Upper lobe of right lung (tissue), 1 donor: Measurements from ENCODE around the gene NIPAL3. TPM values are rescaled to one million over a fixed set of nuclear protein-coding genes. Genes with fewer than 3 reads are reported as not detected.

Experiments used
- ATAC-seq: fragments of 200-7000 bp; cut with Tn5 transposase; one replicate; pipeline ENCODE4 v1.9.1; 2020; ENCODE audit warnings: mild to moderate bottlenecking, moderate library complexity
- DNase-seq: peaks from one replicate; pipeline ENCODE4 v3.0.0-alpha.2; 2020
- H3K27ac ChIP-seq: fragments of 200-600 bp; one replicate; pipeline ENCODE4 v1.8.0; 2022
- H3K27me3 ChIP-seq: fragments of 200-600 bp; one replicate; pipeline ENCODE4 v1.8.0; 2022; ENCODE audit warnings: mild to moderate bottlenecking
- H3K36me3 ChIP-seq: fragments of 200-600 bp; one replicate; pipeline ENCODE4 v1.8.0; 2022
- H3K4me1 ChIP-seq: fragments of 200-600 bp; one replicate; pipeline ENCODE4 v1.8.0; 2022
- H3K4me3 ChIP-seq: fragments of 200-600 bp; one replicate; pipeline ENCODE4 v1.8.0; 2022; ENCODE audit warnings: mild to moderate bottlenecking
- H3K9me3 ChIP-seq: fragments of 200-600 bp; one replicate; pipeline ENCODE4 v1.8.0; 2022
- CTCF ChIP-seq: fragments of 200-600 bp; IDR thresholded peaks from one replicate; pipeline ENCODE4 v1.8.0; 2022; ENCODE audit warnings: antibody characterized with exemption
- intact Hi-C: fragments of 100-400 bp; cut with DNase I; formaldehyde crosslinking; loops from one replicate; pipeline ENCODE4 v1.11.0; 2022
- total RNA-seq: library from RNA; stranded (reverse); fragmentation: NEBNext Ultra II Directional; extraction: Animal tissue kit (Norgen Biotek cat#: 25700); gene quantifications from one replicate; pipeline ENCODE4 v1.2.1, GENCODE V29; 2021
- donor health status: DM: no; HTN: yes; CAD: no; lungs with severe emphysema.

The NIPAL3 gene
- total RNA-seq, 1 donor from 2014 or later = 37.8 TPM

DNA sequence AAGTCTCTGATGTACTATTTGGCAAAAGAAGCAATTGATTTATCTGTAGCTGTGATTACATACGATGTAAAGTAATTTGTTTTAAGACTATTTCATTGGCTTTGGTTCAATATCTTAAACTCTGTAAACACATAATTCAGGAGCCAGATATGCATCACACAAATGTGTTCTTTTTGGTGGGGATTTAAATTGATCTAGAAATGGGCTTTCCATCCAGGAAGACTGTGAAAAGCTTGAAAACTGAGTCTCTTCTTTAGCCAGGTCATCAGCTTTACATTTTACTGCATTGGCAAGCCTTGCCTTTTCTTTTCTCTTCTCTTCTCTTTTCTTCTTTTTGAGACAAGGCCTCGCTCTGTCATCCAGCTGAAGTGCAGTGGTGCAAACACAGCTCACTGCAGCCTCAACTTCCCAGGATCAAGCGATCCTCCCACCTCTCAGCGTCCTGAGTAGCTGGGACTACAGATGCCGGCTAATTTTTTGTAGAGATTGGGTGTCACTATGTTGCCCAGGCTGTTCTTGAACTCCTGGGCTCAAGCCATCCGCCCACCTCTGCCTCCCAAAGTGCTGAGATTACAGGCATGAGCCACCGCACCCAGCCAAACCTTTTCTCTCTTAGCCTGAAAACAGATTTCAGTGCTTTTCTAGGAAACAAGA lies 88.4 kb downstream of the NIPAL3 start:
- H3K27me3 ChIP-seq = no peaks in the 10 kb centered on the region
- peaks cover 13% of the 10 kb centered on the region for H3K4me1 ChIP-seq
- no peaks in the 10 kb centered on the region for H3K36me3 ChIP-seq
- no peaks in the 10 kb centered on the region for H3K9me3 ChIP-seq
- ATAC-seq (no peak), DNase-seq (no peak)
- TF ChIP-seq CTCF = no peak
- H3K27ac ChIP-seq = peak overlapping the region; percentile 67
- H3K4me3 ChIP-seq = peak overlapping the region; percentile 76
- intact Hi-C loops = no loop called here

DNA sequence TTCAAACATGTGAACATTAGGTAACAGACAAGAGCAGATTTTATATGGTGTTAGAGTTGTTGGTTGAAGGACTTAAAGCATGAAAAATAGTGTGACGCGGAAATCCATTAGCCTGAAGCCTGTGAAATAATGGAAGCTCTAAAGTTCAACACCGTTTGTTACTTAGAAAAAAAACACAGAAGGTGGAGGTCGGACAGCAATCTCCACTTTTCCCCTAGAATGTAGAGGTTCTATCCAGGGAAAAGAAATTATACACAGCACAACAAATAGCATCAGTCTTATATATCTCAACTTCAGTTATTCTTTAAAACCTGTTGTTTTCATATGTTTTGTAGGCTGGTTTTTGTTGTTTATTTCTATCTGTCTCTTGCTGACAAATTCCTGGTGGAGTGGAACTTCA lies 89.0 kb downstream of the NIPAL3 start:
- no peaks in the 10 kb centered on the region for H3K9me3 ChIP-seq
- H3K27ac ChIP-seq = no peak overlapping the region
- H3K27me3 ChIP-seq = no peaks in the 10 kb centered on the region
- ATAC-seq (no peak), DNase-seq (no peak)
- no peak overlapping the region for H3K4me3 ChIP-seq
- H3K36me3 ChIP-seq = no peaks in the 10 kb centered on the region
- TF ChIP-seq CTCF = no peak
- intact Hi-C loops = no loop called here
- peaks cover 13% of the 10 kb centered on the region for H3K4me1 ChIP-seq

- H3K27ac ChIP-seq = no peak overlapping the region
- TF ChIP-seq CTCF = no peak
- no peaks in the 10 kb centered on the region for H3K27me3 ChIP-seq
- ATAC-seq = no peak
- no peak for DNase-seq
- no peak overlapping the region for H3K4me3 ChIP-seq
- peaks cover 13% of the 10 kb centered on the region for H3K4me1 ChIP-seq
- intact Hi-C loops = no loop called here
- H3K36me3 ChIP-seq = no peaks in the 10 kb centered on the region
- H3K9me3 ChIP-seq = no peaks in the 10 kb centered on the region
Observed at GRCh38 chr1:24505816-24506215, 90.2 kb downstream of the NIPAL3 start.

DNA sequence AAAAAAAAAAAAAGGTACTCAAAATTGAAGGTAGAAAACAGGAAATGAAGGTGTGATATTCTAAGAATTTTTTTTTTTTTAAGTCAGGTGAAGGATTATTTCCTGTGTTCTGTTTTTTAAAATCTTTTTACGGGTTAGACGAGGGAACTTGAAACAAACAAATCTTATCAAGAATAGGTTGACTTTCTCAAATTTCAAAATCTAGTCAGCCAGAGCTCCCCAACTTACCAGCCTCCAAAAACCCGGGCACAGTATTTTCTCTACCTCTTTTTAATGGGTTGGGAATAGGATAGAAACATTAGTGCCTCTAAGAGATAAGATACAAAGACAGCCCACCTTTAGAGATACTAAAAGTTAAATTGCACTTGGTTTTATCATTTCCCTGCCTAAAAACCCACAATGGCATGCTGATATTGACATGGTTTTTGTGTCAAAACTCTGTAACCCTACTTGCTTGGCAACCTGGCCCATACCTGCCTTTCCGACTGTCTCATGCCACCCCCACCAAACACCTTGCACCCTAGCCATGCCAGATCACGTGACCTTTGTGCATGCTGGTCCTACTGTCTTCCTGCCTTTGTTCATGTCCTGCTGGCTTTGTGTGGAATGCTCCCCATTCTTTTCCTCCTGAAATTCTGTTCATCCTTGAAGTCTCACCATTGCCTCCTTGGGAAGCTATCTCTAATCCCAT lies 91.2 kb downstream of the NIPAL3 start:
- intact Hi-C loops = no loop called here
- peaks cover 13% of the 10 kb centered on the region for H3K4me1 ChIP-seq

GRCh38 chr1:24507405-24507804 lies 91.8 kb downstream of the NIPAL3 start:
- no peak for TF ChIP-seq CTCF
- Histone ChIP-seq H3K4me3 (no peak overlapping the region), H3K27me3 (no peaks in the 10 kb centered on the region), H3K27ac (no peak overlapping the region), H3K4me1 (peaks cover 13% of the 10 kb centered on the region), H3K9me3 (no peaks in the 10 kb centered on the region), H3K36me3 (no peaks in the 10 kb centered on the region)
- ATAC-seq (no peak), DNase-seq (no peak)
- intact Hi-C loops = no loop called here

More for the DNA sequence above, 91.2 kb downstream of the NIPAL3 start:
- no peak for DNase-seq
- Histone ChIP-seq H3K27ac (no peak overlapping the region), H3K36me3 (no peaks in the 10 kb centered on the region), H3K4me3 (no peak overlapping the region), H3K9me3 (no peaks in the 10 kb centered on the region), H3K27me3 (no peaks in the 10 kb centered on the region)
- no peak for TF ChIP-seq CTCF
- no peak for ATAC-seq
